ENCODE data around the gene CUX1. TPM values are rescaled to one million over a fixed set of nuclear protein-coding genes. Genes with fewer than 3 reads are reported as not detected.

Gene CUX1
- total RNA-seq, 1 experiment from 2014 or later: 116 TPM

DNA sequence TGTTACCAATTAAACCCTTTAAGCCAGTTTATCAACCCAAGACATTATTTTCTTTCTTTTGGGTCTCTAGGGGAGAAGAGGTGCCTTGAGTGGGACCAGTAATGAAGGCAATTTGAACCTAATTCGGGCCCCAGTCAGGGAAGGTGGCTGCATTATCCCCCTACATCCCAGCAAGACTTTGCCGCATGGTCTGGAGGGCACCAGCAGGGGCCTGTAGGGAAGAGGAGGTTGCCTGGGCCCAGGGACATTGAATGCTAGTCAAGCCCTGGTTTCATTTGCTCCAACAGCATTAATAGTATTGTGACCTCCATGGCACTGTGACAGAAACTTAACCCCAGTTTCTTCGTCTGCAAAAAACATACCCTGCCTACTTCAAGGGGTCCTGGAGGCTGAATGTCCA lies 108.8 kb downstream of the CUX1 start:
- Mint-ChIP-seq H3K4me3 (ENCODE audit: unreplicated experiment) (no peak overlapping the region), H3K9me3 (ENCODE audit: unreplicated experiment) (peaks cover 9% of the 10 kb centered on the region), H3K36me3 (ENCODE audit: insufficient read depth, unreplicated experiment) (peaks cover 64% of the 10 kb centered on the region), H3K27ac (ENCODE audit: unreplicated experiment) (peak overlapping the region; percentile 36), H3K4me1 (ENCODE audit: low read depth, unreplicated experiment) (peaks cover 25% of the 10 kb centered on the region), H3K27me3 (ENCODE audit: insufficient read depth, unreplicated experiment) (no peaks in the 10 kb centered on the region)
- TF ChIP-seq, protein P1, sequence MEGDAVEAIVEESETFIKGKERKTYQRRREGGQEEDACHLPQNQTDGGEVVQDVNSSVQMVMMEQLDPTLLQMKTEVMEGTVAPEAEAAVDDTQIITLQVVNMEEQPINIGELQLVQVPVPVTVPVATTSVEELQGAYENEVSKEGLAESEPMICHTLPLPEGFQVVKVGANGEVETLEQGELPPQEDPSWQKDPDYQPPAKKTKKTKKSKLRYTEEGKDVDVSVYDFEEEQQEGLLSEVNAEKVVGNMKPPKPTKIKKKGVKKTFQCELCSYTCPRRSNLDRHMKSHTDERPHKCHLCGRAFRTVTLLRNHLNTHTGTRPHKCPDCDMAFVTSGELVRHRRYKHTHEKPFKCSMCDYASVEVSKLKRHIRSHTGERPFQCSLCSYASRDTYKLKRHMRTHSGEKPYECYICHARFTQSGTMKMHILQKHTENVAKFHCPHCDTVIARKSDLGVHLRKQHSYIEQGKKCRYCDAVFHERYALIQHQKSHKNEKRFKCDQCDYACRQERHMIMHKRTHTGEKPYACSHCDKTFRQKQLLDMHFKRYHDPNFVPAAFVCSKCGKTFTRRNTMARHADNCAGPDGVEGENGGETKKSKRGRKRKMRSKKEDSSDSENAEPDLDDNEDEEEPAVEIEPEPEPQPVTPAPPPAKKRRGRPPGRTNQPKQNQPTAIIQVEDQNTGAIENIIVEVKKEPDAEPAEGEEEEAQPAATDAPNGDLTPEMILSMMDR (IDR thresholded peaks at IDR 0.05; ENCODE audit: insufficient read depth in 1 of 2, low read depth in 1 of 2, low read length in 1 of 2, severe bottlenecking in 1 of 2, unreplicated experiment in 1 of 2): no peak
- Histone ChIP-seq H3K27me3 (replicated peaks; ENCODE audit: control insufficient read depth, insufficient read depth, low read length) (no peaks in the 10 kb centered on the region), H3K9me3 (no peaks in the 10 kb centered on the region), H3K36me3 (ENCODE audit: control insufficient read depth, insufficient read depth, low read length) (no peaks in the 10 kb centered on the region), H3K4me1 (peaks cover 23% of the 10 kb centered on the region), H3K4me3 (ENCODE audit: low read depth, low read length) (no peak overlapping the region)
- POLR2A ChIA-PET: no interaction called here
- BruUV-seq (replicated peaks): no TSS peak
- intact Hi-C loops (cut with micrococcal nuclease; ENCODE audit: unreplicated experiment): no loop called here
- CTCF ChIA-PET: no interaction called here
- no peak for DNase-seq

DNA sequence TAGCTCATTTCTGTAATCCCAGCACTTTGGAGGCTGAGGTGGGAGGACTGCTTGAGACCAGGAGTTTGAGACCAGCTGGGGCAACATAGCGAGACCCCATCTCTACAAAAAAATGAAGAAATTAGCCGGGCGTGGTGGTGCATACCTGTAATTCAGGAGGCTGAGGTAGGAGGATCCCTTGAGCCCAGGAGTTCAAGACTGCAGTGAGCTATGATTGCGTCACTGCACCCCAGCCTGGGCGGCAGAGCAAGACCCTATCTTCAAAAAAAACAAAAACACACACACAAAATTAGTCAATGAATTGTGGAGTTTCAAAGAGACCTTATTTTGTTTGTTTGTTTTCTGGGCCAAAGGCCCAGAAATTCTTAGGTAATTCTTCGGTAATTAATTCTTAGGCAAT lies 110.0 kb downstream of the CUX1 start:
- TF ChIP-seq, protein P1 (IDR thresholded peaks at IDR 0.05; ENCODE audit: insufficient read depth in 1 of 2, low read depth in 1 of 2, low read length in 1 of 2, severe bottlenecking in 1 of 2, unreplicated experiment in 1 of 2): no peak
- H3K4me1 ChIP-seq: peaks cover 22% of the 10 kb centered on the region
- no peak overlapping the region for H3K4me3 Mint-ChIP-seq (ENCODE audit: unreplicated experiment)
- ChIA-PET CTCF (no interaction called here), POLR2A (interaction anchor here (0.6 kb wide), 1 partner anchor 783 kb away, joined by 4 read pairs; no protein-coding TSS in a partner anchor)
- H3K36me3 ChIP-seq (ENCODE audit: control insufficient read depth, insufficient read depth, low read length): no peaks in the 10 kb centered on the region
- H3K27ac Mint-ChIP-seq (ENCODE audit: unreplicated experiment): peak overlapping the region; percentile 36
- H3K27me3 Mint-ChIP-seq (ENCODE audit: insufficient read depth, unreplicated experiment): no peaks in the 10 kb centered on the region
- intact Hi-C loops (cut with micrococcal nuclease; ENCODE audit: unreplicated experiment): no loop called here
- H3K27me3 ChIP-seq (replicated peaks; ENCODE audit: control insufficient read depth, insufficient read depth, low read length): no peaks in the 10 kb centered on the region
- H3K9me3 Mint-ChIP-seq (ENCODE audit: unreplicated experiment): peaks cover 9% of the 10 kb centered on the region
- peaks cover 27% of the 10 kb centered on the region for H3K4me1 Mint-ChIP-seq (ENCODE audit: low read depth, unreplicated experiment)
- BruUV-seq (replicated peaks): no TSS peak
- H3K4me3 ChIP-seq (ENCODE audit: low read depth, low read length): no peak overlapping the region
- no peaks in the 10 kb centered on the region for H3K9me3 ChIP-seq
- peaks cover 67% of the 10 kb centered on the region for H3K36me3 Mint-ChIP-seq (ENCODE audit: insufficient read depth, unreplicated experiment)
- no peak for DNase-seq

DNA sequence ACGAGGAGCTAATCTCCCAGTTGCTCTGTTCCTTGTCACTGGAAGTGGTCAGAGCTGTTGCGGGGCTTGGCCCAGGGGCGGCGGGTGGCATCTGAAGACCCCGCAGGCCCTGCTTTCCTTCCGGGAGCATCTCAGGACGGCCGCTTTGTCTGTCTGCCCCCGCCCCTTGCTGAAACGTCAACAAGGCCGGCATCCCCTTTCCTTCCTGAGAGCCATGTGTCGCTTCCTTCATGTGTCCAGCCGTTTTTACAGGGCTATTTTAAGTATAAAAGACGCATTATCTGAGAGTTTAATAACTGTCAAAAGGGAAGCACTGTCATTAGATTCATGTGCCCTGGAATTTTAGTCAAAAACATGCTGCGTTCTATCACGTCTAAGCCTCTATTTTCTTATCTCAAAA lies 110.4 kb downstream of the CUX1 start:
- no peak for DNase-seq
- no peaks in the 10 kb centered on the region for H3K36me3 ChIP-seq (ENCODE audit: control insufficient read depth, insufficient read depth, low read length)
- peaks cover 21% of the 10 kb centered on the region for H3K4me1 ChIP-seq
- no peak overlapping the region for H3K4me3 ChIP-seq (ENCODE audit: low read depth, low read length)
- TF ChIP-seq, protein P1 (IDR thresholded peaks at IDR 0.05; ENCODE audit: insufficient read depth in 1 of 2, low read depth in 1 of 2, low read length in 1 of 2, severe bottlenecking in 1 of 2, unreplicated experiment in 1 of 2): no peak
- Mint-ChIP-seq H3K36me3 (ENCODE audit: insufficient read depth, unreplicated experiment) (peaks cover 65% of the 10 kb centered on the region), H3K27ac (ENCODE audit: unreplicated experiment) (peak overlapping the region; percentile 36), H3K4me1 (ENCODE audit: low read depth, unreplicated experiment) (peaks cover 27% of the 10 kb centered on the region), H3K4me3 (ENCODE audit: unreplicated experiment) (no peak overlapping the region), H3K9me3 (ENCODE audit: unreplicated experiment) (peaks cover 9% of the 10 kb centered on the region), H3K27me3 (ENCODE audit: insufficient read depth, unreplicated experiment) (no peaks in the 10 kb centered on the region)
- BruUV-seq (replicated peaks): no TSS peak
- POLR2A ChIA-PET: no interaction called here
- no peaks in the 10 kb centered on the region for H3K9me3 ChIP-seq
- CTCF ChIA-PET: no interaction called here
- intact Hi-C loops (cut with micrococcal nuclease; ENCODE audit: unreplicated experiment): no loop called here
- H3K27me3 ChIP-seq (replicated peaks; ENCODE audit: control insufficient read depth, insufficient read depth, low read length): no peaks in the 10 kb centered on the region

All from Caco-2 (cell line).